ENCODE data around the gene PRKCQ.

The PRKCQ gene

GRCh38 chr10:6423004-6423403 is 157.1 kb downstream of the PRKCQ start:
- no peak overlapping the region for H3K27ac ChIP-seq
- H3K4me3 ChIP-seq (ENCODE audit: low read depth, low read length) = no peak overlapping the region
- peaks cover 24% of the 10 kb centered on the region for H3K27me3 ChIP-seq (ENCODE audit: insufficient read depth, low read depth, severe bottlenecking)
- no peaks in the 10 kb centered on the region for H3K9me3 ChIP-seq (ENCODE audit: severe bottlenecking)
- TF ChIP-seq CTCF (IDR thresholded peaks at IDR 0.05; ENCODE audit: low read depth, low read length) = no peak
- no peak for DNase-seq
- no peaks in the 10 kb centered on the region for H3K36me3 ChIP-seq

- DNase-seq = no peak
- no peaks in the 10 kb centered on the region for H3K36me3 ChIP-seq
- peaks cover 5% of the 10 kb centered on the region for H3K27me3 ChIP-seq (ENCODE audit: insufficient read depth, low read depth, severe bottlenecking)
- TF ChIP-seq CTCF (IDR thresholded peaks at IDR 0.05; ENCODE audit: low read depth, low read length) = no peak
- H3K9me3 ChIP-seq (ENCODE audit: severe bottlenecking) = no peaks in the 10 kb centered on the region
- H3K27ac ChIP-seq = no peak overlapping the region
- H3K4me3 ChIP-seq (ENCODE audit: low read depth, low read length) = no peak overlapping the region
Measured at GRCh38 chr10:6418613-6419216, 161.4 kb downstream of the PRKCQ start.

- Histone ChIP-seq H3K27ac (no peak overlapping the region), H3K4me3 (ENCODE audit: low read depth, low read length) (no peak overlapping the region), H3K27me3 (ENCODE audit: insufficient read depth, low read depth, severe bottlenecking) (peaks cover 3% of the 10 kb centered on the region), H3K9me3 (ENCODE audit: severe bottlenecking) (no peaks in the 10 kb centered on the region), H3K36me3 (no peaks in the 10 kb centered on the region)
- DNase-seq = no peak
- TF ChIP-seq CTCF (IDR thresholded peaks at IDR 0.05; ENCODE audit: low read depth, low read length) = no peak
Measured at GRCh38 chr10:6418167-6418566, 161.9 kb downstream of the PRKCQ start.

- H3K36me3 ChIP-seq = no peaks in the 10 kb centered on the region
- TF ChIP-seq CTCF (IDR thresholded peaks at IDR 0.05; ENCODE audit: low read depth, low read length) = no peak; the same call in 1 of the 2 replicates
- no peak for DNase-seq
Measured at GRCh38 chr10:6416892-6417512, 163.1 kb downstream of the PRKCQ start.

GRCh38 chr10:6411436-6411835 is 168.6 kb downstream of the PRKCQ start:
- DNase-seq = no peak
- no peaks in the 10 kb centered on the region for H3K9me3 ChIP-seq (ENCODE audit: severe bottlenecking)
- no peak overlapping the region for H3K27ac ChIP-seq
- H3K27me3 ChIP-seq (ENCODE audit: insufficient read depth, low read depth, severe bottlenecking) = no peaks in the 10 kb centered on the region
- no peak overlapping the region for H3K4me3 ChIP-seq (ENCODE audit: low read depth, low read length)
- no peaks in the 10 kb centered on the region for H3K36me3 ChIP-seq
- no peak for TF ChIP-seq CTCF (IDR thresholded peaks at IDR 0.05; ENCODE audit: low read depth, low read length)

More at GRCh38 chr10:6416892-6417512, 163.1 kb downstream of the PRKCQ start:
- Histone ChIP-seq H3K27me3 (ENCODE audit: insufficient read depth, low read depth, severe bottlenecking) (peaks cover 3% of the 10 kb centered on the region), H3K4me3 (ENCODE audit: low read depth, low read length) (no peak overlapping the region), H3K27ac (no peak overlapping the region), H3K9me3 (ENCODE audit: severe bottlenecking) (no peaks in the 10 kb centered on the region)

- no peak for TF ChIP-seq CTCF (IDR thresholded peaks at IDR 0.05; ENCODE audit: low read depth, low read length)
- no peaks in the 10 kb centered on the region for H3K27me3 ChIP-seq (ENCODE audit: insufficient read depth, low read depth, severe bottlenecking)
- H3K9me3 ChIP-seq (ENCODE audit: severe bottlenecking) = no peaks in the 10 kb centered on the region
- DNase-seq = no peak
- no peak overlapping the region for H3K4me3 ChIP-seq (ENCODE audit: low read depth, low read length)
- H3K36me3 ChIP-seq = no peaks in the 10 kb centered on the region
- no peak overlapping the region for H3K27ac ChIP-seq
Measured at GRCh38 chr10:6410830-6411229, 169.2 kb downstream of the PRKCQ start.

Data from WERI-Rb-1 (cell line).